C4-2B (cell line): ENCODE results near the gene ANKRD11.

Experiments used
- ZFX ChIP-seq: fragments of 450-650 bp; IDR thresholded peaks from 2 replicates; pipeline ENCODE4 v1.6.1; 2017
- TF ChIP-seq, protein P1 (sequence below): fragments of 450-650 bp; conservative IDR thresholded peaks from 2 replicates; pipeline ENCODE4 v1.5.1; 2017; ENCODE audit warnings: mild to moderate bottlenecking

DNA sequence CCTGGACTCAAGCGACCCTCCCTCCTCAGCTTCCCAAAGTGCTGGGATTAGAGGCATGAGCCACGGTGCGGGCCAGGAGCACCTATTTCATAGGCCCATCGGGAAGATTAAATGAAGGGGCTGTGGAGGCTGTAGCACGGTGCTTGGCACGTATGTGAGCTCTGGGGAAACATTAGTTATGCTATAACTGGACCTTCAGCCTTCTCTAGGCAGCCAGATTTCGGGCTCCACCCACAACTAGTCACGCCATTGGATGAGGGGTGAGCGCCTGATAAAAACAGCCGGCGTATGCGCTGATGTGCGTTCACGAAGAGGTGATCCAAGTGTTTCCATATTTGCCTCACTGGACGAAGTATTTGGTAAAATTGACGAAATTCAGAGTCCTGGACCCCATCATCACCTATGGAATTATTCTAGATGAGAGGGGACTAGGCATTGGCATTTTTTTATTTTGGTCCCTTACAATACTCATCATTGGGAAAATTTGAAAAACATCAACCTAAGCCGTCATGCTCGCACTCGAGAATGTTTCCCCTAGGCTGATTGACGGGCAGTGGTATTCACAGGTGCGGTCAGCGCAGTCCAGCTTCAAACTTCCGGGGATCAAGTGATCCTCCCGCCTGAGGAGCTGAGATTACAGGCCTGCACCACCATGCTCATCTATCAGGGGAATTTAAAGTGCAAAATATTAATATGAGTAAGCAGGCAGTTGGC lies 1.8 kb upstream of the ANKRD11 start:
- TF ChIP-seq, protein P1, sequence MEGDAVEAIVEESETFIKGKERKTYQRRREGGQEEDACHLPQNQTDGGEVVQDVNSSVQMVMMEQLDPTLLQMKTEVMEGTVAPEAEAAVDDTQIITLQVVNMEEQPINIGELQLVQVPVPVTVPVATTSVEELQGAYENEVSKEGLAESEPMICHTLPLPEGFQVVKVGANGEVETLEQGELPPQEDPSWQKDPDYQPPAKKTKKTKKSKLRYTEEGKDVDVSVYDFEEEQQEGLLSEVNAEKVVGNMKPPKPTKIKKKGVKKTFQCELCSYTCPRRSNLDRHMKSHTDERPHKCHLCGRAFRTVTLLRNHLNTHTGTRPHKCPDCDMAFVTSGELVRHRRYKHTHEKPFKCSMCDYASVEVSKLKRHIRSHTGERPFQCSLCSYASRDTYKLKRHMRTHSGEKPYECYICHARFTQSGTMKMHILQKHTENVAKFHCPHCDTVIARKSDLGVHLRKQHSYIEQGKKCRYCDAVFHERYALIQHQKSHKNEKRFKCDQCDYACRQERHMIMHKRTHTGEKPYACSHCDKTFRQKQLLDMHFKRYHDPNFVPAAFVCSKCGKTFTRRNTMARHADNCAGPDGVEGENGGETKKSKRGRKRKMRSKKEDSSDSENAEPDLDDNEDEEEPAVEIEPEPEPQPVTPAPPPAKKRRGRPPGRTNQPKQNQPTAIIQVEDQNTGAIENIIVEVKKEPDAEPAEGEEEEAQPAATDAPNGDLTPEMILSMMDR, result no peak
- no peak for TF ChIP-seq ZFX
